ENCODE measurements around the gene KRT31. TPM values are rescaled to one million over a fixed set of nuclear protein-coding genes. Genes with fewer than 3 reads are reported as not detected.

The KRT31 gene
- total RNA-seq, 1 donor: not detected

DNA sequence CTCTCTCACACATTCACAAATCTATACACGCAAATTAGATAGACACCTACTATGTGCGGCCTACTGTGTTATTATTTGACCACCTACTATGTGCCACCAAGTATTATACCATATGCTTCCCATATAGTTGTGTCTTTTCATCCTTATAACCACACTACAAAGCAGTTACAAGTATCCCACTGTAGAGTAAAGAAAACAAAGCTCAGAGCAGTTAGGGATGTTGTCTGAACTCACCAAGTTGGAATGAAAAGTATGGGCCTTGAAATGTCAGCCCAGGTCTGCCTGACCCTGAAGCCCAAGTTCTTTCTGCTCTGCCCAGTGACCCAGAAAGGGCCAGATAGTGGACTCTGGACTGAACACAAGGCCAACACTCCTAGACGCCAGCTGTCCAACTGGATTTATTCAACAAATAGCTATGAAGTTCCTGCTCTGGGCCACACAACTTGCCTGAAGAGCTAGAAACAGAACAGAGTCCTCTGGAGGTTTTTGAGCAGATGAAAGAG, 18.5 kb upstream of the KRT31 start:
- no peaks in the 10 kb centered on the region for H3K9me3 ChIP-seq (ENCODE audit: low read depth, low read length)
- H3K4me1 ChIP-seq (ENCODE audit: insufficient read depth, low read length): peaks cover 34% of the 10 kb centered on the region
- DNase-seq (ENCODE audit: insufficient read length, low spot score, missing footprints): peak; percentile 90
- no peaks in the 10 kb centered on the region for H3K36me3 ChIP-seq (ENCODE audit: insufficient read depth, low read length)
- no peaks in the 10 kb centered on the region for H4K20me1 ChIP-seq (ENCODE audit: insufficient read depth, low read length)
- H3K4me2 ChIP-seq (ENCODE audit: insufficient read depth, low read length): peak overlapping the region; percentile 25
- H3K27me3 ChIP-seq (ENCODE audit: insufficient read depth, low read length): no peaks in the 10 kb centered on the region
- no peak overlapping the region for H3K4me3 ChIP-seq (ENCODE audit: insufficient read depth, low read length)
- H2AFZ ChIP-seq (ENCODE audit: low read length): no peak overlapping the region
- no peaks in the 10 kb centered on the region for H3K79me2 ChIP-seq (ENCODE audit: insufficient read depth, low read length)
- no peak for TF ChIP-seq CTCF (IDR thresholded peaks at IDR 0.05; ENCODE audit: extremely low read depth, low read depth, low read length)
- H3K27ac ChIP-seq (ENCODE audit: low read depth, low read length): peak overlapping the region; percentile 36

DNA sequence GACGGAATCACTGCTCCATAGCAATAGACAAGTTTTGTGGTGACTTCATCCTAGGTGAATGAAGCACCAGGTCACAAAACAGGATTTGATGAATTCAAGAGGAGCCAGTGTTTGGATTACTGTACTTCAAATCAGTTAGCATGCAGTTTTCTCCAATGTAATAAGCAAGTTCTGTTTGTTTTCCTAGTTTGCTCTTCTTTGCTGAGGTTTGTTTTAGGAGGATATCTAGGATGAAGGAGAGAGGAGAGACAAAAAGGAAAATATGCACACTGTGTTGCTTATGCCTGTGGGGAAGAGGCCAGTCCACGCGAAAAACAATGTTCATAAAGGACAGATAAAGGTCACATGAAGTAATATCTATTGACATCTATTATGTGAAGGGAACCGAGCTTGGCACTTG, 18.0 kb upstream of the KRT31 start:
- H3K9me3 ChIP-seq (ENCODE audit: low read depth, low read length): no peaks in the 10 kb centered on the region
- H3K36me3 ChIP-seq (ENCODE audit: insufficient read depth, low read length): no peaks in the 10 kb centered on the region
- no peak overlapping the region for H3K4me3 ChIP-seq (ENCODE audit: insufficient read depth, low read length)
- H3K27ac ChIP-seq (ENCODE audit: low read depth, low read length): no peak overlapping the region
- H3K27me3 ChIP-seq (ENCODE audit: insufficient read depth, low read length): no peaks in the 10 kb centered on the region
- no peaks in the 10 kb centered on the region for H4K20me1 ChIP-seq (ENCODE audit: insufficient read depth, low read length)
- H3K4me1 ChIP-seq (ENCODE audit: insufficient read depth, low read length): peaks cover 30% of the 10 kb centered on the region
- no peak for TF ChIP-seq CTCF (IDR thresholded peaks at IDR 0.05; ENCODE audit: extremely low read depth, low read depth, low read length)
- no peak for DNase-seq (ENCODE audit: insufficient read length, low spot score, missing footprints)
- no peaks in the 10 kb centered on the region for H3K79me2 ChIP-seq (ENCODE audit: insufficient read depth, low read length)
- no peak overlapping the region for H3K4me2 ChIP-seq (ENCODE audit: insufficient read depth, low read length)
- H2AFZ ChIP-seq (ENCODE audit: low read length): no peak overlapping the region

- TF ChIP-seq CTCF (IDR thresholded peaks at IDR 0.05; ENCODE audit: extremely low read depth, low read depth, low read length): no peak
- no peak overlapping the region for H3K4me2 ChIP-seq (ENCODE audit: insufficient read depth, low read length)
- H3K4me1 ChIP-seq (ENCODE audit: insufficient read depth, low read length): peaks cover 21% of the 10 kb centered on the region
- no peak overlapping the region for H3K4me3 ChIP-seq (ENCODE audit: insufficient read depth, low read length)
- H3K9me3 ChIP-seq (ENCODE audit: low read depth, low read length): no peaks in the 10 kb centered on the region
- H3K27ac ChIP-seq (ENCODE audit: low read depth, low read length): no peak overlapping the region
- no peaks in the 10 kb centered on the region for H4K20me1 ChIP-seq (ENCODE audit: insufficient read depth, low read length)
- no peak overlapping the region for H2AFZ ChIP-seq (ENCODE audit: low read length)
- no peaks in the 10 kb centered on the region for H3K27me3 ChIP-seq (ENCODE audit: insufficient read depth, low read length)
- DNase-seq (ENCODE audit: insufficient read length, low spot score, missing footprints): no peak
- H3K79me2 ChIP-seq (ENCODE audit: insufficient read depth, low read length): no peaks in the 10 kb centered on the region
- H3K36me3 ChIP-seq (ENCODE audit: insufficient read depth, low read length): no peaks in the 10 kb centered on the region
These were observed 16.6 kb upstream of the KRT31 start for GRCh38 chr17:41413982-41414381.

DNA sequence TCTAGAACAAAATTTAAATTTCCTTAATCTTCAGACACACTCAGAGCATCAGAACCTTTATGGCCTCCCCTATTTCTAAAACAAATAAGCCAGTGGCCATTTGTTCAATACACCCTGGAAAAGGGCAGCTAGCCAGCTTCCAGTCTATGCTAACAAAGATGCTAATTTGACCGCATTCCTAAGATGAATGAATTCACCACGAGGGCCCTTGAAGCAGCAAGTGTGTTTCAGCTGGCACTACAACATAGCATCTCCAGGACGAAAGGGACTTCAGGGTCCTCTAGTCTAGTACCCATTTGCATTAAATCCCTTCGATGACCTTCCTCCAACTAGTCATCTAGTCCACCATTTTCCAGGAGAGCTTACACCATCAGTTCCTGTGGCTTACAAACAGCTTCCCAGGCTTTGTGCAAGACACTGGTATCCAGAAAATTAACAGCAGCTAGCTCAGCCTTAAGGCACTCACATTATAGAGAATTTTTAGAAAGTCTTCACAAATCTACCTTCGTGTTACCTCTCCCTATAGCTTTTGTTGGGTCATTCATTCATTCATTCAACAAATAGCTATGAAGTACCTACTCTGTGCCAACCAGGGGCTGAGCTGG, 16.0 kb upstream of the KRT31 start:
- Histone ChIP-seq H4K20me1 (ENCODE audit: insufficient read depth, low read length) (no peaks in the 10 kb centered on the region), H3K27me3 (ENCODE audit: insufficient read depth, low read length) (no peaks in the 10 kb centered on the region), H3K79me2 (ENCODE audit: insufficient read depth, low read length) (no peaks in the 10 kb centered on the region), H3K4me2 (ENCODE audit: insufficient read depth, low read length) (no peak overlapping the region), H3K36me3 (ENCODE audit: insufficient read depth, low read length) (no peaks in the 10 kb centered on the region), H2AFZ (ENCODE audit: low read length) (peak overlapping the region; percentile 16), H3K27ac (ENCODE audit: low read depth, low read length) (no peak overlapping the region), H3K9me3 (ENCODE audit: low read depth, low read length) (no peaks in the 10 kb centered on the region), H3K4me1 (ENCODE audit: insufficient read depth, low read length) (peaks cover 21% of the 10 kb centered on the region), H3K4me3 (ENCODE audit: insufficient read depth, low read length) (no peak overlapping the region)
- DNase-seq (ENCODE audit: insufficient read length, low spot score, missing footprints): no peak
- TF ChIP-seq CTCF (IDR thresholded peaks at IDR 0.05; ENCODE audit: extremely low read depth, low read depth, low read length): no peak
